HG02943 (cell line): ENCODE results near the gene WDR93.

Experiments
- ATAC-seq: cut with Tn5 transposase; IDR thresholded peaks from one replicate; pipeline ENCODE4 v1.9.1; 2021; ENCODE audit warnings: mild to moderate bottlenecking, low read depth, moderate library complexity; ENCODE audit not compliant: unreplicated experiment

The WDR93 gene

DNA sequence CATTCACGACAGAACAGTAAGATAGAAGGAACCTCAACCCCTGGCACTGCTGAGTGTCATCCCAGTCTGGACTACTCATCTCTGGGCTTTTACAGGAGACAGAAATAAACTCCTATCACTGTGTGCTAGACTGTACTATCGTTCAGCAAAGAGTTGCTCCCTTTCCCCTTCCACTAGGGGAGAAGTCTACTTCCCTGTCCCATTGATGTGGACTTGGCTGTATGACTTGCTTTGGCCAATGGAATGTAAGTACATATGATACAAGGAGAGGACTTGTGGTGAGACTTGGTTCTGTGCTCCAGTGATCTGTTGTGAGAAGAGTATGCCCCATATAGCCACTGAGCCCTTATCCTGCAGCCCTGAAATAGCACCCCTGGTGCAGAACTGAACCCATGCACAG lies 30.1 kb upstream of the WDR93 start:
- no peak for ATAC-seq

DNA sequence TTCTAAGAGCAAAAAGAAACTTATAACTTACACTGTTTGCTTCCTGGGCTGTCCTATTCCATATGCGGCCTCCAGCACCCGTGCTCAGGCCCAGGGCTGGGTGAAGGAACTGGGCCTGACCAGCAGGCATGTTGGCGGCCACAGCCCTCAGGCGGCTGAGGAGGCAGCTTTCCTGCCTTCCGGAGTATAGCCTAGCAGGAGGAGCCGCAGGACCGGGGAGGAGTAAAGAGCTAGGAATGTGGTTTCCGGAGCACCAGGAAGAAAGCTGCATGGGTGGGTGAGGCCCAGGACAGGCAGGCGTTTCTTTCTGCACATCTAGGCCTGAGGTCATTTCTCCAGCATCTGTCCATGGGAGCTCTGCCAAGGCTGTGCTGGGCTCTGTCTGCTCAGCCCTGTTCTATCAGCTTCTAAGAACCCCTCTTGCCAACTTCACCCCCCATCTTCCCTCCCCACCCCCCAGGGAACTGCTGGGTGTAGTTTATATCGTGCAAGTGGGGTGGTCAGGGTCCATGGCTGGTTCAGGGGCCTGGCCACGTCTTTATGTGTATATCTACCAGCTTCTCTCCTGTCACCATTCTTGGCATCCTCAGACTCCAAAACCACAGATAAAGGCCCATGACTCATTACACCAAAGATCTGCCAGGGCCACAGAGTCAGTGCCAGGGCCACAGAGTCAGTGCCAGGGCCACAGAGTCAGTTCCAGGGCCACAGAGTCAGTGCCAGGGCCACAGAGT lies 27.6 kb upstream of the WDR93 start:
- no peak for ATAC-seq

DNA sequence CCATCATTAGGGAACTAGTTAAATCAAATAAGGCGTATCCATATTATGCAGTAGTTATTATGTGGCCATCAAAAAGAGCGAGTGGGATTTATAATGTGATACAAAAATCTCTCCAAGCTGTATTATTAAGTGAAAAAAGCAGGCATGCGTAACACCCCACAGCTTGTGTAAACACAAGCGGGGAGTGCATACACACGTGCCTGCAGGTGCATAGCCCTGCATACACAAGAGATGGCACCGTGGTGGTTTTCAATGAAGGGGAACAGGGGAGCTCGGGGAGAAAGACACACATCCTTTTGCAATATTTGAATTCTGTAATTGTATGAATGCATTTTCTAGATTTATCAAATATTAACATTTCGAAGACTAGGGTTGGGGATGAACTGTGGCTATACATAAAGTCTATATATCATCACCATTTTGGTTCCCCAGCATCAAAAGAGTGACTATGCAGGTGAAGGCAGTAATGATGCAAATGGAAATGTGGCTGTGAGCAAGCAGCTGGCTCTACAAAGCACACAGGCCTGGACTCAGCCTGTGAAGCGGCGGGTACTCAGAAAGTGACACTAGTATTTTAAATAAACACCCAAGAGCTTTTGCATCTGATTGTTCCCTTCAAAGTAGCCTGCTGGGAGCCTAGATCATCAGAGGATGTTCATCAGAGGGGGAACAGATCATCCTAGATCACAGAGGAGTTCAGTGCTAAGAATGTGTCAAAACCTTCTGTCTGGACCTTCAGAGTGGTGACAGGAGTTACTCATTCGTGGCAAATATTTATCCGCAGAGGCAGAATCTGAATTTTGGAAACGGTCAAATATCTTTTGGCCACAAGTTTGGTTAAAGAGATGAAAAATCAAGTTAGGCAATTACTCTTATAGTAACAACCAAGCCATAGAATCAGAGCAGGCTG lies 25.9 kb upstream of the WDR93 start:
- no peak for ATAC-seq

DNA sequence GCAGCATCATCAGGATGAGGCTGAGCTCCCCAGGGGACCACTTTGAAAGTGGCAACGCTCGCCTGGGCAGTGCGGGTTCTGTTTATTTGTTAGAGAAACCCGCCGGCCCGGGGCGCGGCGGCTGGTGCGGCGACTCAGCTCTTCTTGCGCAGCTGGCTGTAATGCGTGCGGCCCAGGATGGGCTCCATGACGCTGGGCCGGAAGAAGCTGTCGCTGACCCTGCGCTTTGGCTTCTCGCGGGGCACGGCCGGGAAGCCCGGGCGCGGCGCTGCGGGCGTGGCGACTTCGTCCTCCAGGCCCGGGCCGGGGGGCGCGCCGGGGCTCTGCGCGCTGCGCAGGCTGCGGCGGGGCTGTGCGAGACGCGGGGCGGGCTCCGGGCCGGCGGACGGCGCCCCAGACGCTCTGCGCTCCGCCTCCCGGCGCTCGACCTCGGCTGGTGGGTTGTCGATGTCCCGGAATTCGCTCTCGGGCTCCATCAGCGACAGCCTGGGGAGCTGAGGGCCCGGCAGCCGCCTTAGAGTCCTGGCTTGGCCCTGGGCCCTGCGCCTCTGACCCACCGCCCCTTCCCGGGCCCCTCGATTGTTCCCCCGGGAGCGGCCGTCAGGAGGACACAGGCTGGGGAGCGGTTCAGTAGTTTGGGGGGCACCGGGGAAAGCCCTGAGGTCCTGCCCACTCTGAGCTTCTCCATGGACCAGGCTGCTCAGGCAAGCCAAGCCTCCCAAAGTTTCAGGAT lies 25.0 kb upstream of the WDR93 start:
- ATAC-seq, result no peak

DNA sequence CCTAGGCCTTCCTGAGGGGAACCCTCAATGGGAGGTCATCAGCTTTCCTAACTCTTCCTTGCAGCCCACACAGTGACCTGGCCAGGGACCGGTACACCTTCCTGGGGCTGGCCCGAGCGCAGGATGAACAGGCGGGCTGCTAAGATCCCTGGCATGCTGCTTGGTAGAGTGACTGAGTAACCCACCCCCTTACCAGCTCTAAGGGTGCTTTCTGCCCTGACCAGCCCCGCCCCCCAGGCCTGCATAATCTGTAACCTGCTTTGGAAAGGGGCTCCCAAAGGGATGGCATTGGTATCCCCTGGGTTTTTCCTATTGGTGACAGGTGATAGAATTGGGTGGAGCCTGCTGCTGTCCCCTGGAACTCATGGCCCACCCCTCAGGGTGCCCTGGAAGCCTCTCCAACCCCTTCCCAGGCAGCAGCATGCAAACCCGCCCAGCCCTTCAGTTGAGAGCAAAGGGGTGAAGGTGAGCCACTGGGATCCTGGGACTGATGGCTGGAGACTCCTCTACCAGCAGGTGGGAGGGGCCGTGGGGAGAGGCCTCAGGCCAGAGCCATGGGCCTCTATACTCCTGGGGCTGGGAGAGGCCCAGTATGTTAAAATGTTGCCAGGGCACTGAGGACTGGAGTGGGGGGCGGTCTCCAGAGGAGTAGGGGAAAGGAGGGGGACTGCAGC lies 24.3 kb upstream of the WDR93 start:
- ATAC-seq, result no peak

DNA sequence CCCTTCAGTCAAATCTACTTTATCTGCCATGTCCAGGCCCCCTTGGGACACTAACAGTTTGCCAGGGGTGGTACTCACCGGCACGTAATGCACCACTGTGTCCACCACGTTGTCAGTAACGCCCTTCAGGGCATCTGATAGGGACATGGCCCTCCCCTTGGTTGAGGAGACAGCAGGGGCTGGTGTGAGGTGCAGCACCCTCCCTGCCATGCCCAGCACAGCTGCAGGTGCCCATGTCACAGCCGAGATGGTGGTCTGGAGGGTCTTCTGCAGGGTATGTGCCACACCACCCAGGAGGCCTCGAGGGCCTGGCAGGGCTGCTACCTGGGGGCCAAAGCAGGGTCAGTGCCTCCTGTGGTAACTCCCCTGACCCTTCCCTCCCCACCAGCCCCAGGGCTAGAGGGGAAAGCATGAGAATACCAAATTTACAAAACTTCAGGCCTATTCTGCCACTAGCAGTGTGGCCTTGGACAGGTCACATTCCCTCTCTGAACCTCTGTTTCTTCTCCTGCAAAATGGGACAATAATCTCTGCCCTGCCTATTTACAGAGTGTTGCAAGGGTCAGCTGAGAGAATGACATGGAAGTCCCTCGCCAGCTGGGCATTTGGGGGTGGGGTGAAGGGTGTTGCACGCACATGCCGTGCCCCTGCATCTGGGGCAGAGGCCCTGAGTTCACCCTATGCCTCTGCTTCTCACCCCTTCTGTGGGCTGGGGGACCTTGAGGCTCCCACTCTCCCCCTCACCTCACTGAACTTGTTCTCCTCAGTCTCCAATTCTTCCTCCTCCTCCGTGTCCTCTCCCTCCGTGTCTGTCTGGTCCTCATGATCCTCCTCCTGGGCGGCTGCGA lies 23.5 kb upstream of the WDR93 start:
- no peak for ATAC-seq

DNA sequence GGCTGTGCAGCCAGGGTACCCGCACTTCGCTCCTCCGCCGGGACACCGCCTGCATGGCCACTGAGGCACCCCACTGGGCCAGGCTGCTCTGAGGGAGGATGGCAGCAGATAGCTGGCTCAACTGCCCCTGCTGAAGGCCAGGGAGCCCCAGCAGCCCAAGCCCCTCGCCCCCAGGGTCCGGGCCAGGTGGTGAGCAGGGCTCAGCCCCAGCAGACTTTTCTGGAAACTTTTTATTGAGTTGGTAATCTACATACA lies 23.0 kb upstream of the WDR93 start:
- no peak for ATAC-seq

DNA sequence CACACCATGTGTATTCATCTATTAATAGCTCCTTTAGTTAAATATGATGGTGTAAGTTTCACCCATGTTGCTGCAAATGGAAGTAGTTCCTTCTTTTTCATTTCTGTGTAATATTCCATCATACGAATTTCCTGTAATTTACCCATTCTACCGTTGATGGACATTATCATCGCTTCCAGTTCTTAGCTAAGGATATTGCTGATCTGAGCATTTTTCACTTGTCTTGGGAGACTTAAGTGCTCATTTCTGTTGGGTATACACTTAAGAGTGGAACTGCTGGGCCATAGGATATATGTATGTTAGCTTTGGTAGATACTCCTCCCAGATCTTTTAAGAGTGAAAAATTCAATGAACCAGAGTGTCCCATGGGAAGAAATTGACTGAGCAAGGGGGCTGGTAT lies 22.4 kb upstream of the WDR93 start:
- no peak for ATAC-seq

DNA sequence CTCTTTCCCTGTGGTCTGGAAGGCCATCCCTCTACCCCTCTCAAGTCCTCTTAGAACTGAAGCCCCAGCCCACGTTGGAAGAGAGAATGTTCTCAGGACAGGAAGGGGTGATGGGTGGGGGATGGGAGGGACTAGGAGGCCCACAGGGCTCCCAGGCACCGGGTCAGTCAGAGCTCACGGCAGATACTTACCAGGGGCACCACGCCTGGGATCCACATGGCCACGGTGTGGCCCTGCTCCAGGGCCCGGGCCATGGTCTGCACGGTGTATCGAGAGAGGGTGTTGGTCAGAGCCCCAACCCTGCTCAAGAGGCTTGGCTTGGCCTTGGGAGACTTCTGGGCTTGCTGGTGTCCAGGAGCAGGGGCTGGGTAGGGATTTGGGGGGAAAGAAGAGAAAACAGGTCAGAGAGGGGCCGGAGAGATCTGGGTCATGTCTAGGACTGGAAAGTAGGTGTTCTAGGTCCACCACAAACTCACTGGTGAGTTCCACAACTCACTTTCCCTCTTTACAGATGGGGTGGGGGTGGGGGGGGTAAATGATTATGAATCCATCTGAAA lies 21.2 kb upstream of the WDR93 start:
- no peak for ATAC-seq

DNA sequence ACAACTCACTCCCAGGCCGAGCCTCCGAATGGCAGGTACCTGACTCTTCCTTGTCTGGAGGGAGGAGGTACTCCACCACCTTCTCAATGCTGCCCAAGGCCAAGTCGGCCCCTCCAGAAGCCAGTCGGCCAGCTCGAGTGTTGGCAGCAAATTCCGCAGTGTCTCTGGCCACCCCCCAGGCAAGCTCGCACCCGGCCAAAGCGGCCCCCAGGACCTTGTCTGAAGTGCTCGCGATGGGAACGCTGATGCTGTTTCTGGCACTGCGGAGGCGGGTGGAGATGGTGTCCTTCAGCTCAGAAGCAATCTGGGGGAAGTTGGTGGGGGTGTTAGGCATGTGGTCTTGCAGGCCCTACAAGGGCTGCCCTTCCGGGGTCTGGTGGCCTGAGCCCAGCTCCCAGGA lies 20.7 kb upstream of the WDR93 start:
- ATAC-seq, result no peak

DNA sequence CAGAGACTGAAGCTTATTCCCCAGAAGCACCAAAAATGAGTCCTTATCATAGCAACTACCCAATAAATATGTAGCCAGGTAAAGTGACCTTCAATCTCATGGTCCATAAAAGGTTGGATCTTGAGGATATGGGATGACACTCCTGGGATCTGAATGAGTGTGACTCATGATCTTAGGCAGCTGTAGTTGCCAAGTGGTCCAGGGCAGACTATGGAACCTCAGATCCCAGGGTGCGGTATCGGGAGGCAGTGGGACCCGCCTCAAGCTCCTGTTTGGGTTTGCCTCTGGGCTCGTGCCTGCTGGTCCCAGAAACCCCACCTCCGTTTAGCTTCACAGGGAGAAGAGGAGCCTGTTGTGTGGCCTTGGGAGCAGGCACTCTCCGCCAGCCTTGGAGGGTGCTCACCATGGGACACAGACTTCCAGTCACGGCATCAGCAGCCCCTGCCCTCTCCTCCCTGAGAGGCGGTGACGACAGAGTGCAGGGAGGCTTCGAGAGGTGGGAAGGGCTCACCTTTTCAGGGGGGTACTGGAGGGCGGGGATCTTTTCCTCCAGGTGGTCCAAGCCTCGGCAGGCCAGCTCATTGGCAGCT lies 19.5 kb upstream of the WDR93 start:
- ATAC-seq, result no peak

DNA sequence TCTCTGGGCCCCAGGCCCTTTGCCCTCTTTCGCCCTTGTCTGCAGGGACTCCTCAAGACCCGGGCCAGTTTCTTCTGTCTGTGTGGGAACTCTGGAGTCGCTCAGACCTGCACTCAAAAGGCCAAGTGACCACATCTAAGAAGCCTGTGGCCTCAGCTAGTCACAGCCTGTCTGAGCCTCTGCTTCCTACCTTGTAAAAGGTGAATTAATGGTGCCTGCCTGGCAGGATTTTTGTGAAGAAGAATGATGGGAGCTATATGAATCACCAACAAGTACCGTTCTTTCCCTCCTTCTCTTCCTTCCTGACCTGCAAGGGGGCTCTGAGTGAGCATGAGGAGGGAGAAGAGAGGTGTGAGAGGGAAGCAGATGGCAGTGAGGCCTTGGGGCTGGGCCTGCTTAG lies 18.9 kb upstream of the WDR93 start:
- ATAC-seq, result no peak

DNA sequence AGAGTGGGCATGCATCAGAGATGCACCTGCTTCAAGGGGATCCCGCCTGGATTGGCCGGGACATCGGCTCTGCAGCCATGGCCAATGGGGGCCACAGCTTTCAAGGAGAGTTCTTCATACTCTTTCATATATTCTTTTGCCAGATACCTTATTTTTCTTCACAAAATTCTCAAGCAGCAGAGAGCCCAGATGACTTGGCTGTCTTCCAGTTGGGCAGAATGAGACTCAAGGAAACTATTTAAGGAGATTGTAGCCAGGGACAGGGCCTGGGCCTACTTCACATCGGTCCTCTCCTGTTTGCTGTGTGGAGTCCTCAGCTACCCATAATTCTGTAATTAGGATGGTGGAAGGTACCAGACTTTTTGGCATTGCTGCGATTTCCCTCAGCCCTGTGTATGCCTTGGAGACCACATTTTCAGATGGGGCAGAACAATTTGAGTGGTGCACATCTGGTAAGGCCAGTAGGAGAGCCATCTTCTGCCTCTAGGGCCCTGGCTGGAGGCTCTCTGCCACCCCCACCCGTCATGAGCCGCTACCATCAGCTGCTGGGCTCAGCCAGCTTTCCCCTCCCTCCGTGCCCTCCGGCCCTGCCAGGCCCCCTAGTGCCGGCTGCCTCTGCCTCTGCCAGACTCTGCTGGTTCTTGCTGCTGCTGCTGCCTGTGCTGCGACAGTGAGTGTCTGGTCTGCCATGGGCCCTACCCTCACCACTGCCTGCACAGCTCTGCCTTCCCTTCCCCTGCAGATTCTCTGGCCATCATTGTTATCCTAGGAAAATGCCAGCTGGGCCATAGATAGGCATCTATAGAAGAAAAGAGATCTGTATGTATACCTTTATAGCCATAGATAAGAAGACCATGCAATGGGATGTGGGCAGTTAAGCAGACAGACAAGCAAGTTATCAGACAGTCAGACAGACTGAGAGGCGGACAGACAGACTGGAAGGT lies 18.1 kb upstream of the WDR93 start:
- no peak for ATAC-seq

DNA sequence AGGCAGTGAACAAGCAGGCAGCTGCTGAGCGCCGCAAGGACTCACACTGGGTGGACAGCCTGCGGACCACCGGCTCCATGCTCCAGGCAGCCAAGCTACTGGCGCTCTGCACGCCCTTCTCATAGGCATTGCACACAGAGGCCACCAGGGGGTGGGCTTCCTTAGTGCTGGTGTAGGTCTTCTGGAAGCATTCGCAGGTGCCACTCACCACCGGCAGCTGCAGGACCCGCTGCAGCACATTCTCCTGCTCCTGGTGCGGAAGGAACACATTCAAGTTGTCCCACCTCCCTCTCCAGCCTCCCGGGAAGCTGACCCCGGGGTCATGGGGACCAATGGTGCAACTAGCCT lies 17.5 kb upstream of the WDR93 start:
- no peak for ATAC-seq

DNA sequence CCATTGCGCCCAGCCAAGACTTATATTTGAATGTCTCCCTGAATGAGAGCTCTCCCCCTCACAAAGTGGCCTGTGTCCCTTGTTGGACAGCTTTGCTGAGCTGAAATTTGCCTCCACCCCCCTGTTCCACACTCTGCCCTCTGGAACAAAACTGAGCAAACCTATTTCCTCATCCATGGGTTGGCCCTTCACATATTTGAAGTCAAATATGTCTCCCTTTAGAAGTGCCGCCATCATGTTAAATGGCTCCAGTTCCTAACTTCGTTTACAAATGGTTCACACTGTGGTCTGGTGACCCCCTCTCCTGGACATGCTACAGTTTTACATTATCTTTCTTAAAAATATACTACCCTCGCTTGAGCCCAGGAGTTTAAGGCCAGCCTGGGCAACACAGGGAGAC lies 16.1 kb upstream of the WDR93 start:
- ATAC-seq, result no peak

DNA sequence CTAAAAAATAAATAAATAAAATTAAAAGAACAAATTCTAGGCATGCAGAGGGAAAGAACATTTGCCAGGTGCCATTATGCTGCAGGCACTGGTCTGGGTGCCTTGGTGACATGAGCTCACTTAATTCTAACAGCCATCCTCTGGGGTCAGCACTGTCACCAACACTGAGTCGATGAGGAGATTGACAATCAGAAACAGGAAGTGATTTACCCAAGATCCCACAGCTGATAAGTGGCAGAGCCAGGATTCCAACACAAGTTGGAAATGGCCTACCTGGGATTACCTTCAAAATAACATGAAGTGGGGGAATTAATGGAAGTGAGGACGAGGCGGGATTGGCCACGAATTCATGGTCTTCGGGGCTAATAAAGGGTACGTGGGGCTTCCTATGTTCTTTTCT lies 15.0 kb upstream of the WDR93 start:
- ATAC-seq, result no peak

DNA sequence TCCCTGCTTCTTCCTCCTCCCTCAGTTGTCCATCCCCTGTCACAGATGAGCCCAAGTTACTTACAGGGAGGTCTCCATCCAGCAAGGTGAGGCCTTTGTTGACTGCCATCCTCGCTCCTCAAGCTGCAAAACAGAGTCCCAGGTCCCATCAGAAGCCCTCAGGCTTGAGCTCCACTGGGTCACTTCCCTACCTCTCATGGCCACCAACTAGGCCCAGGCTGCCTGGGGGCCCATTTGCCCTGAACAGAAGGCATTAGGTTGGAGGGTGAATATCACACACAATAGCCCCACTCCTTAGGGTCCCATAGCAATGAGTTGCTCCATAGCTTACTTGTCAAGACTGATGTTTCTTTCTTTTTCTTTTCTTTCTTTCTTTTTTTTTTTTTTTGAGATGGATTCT lies 13.2 kb upstream of the WDR93 start:
- ATAC-seq, result no peak

DNA sequence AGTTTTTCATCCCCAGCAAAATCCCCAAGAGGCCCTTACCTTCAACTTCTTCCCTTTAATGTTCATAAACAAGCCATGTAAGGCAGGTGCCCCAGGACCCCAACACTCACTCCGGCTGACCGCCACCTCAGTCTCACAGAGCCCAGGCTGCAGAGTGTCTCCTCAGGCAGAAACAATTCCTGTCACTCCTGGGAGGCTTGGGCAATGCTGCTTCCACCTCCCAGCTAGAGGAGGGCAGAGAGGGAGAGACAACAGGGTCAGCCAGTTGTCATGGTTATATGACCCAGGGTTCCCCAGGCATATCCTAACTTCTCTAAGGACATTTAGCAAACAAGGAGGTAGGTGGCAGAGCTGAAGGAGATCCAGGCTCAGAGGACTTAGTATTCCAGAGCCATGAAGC lies 11.4 kb upstream of the WDR93 start, which contains the start of gene PLIN1:
TSS of gene PLIN1 (minus strand) at position 156 of the 400 bp plus-strand sequence. CDS start 1,878 bp downstream, outside the sequence.
- ATAC-seq, result no peak
